Thoracic aorta (tissue), 2 donors: Measurements from ENCODE around the gene MAFG. TPM values are rescaled to one million over a fixed set of nuclear protein-coding genes. Genes with fewer than 3 reads are reported as not detected.

ENCODE experiments used
- ATAC-seq: fragments of 150-250 bp; one replicate; pipeline ENCODE4 v1.8.0; 2017; ENCODE audit warnings: low read depth; ENCODE audit not compliant: insufficient number of reproducible peaks, low FRiP score
- DNase-seq: peaks from one replicate; pipeline ENCODE4 v3.0.0-alpha.2; 2020; ENCODE audit warnings: low spot score
- H3K27ac ChIP-seq, 2 donors: fragments of 200-600 bp; sonication (generic); 1 replicate in 1 of 2; 2 replicates in 1 of 2; pipeline ENCODE4 v1.5.1; 2016; ENCODE audit warnings: mild to moderate bottlenecking in 2 of 2, moderate library complexity in 2 of 2
- H3K27me3 ChIP-seq: fragments of 200-600 bp; sonication (generic); replicated peaks from 2 replicates; pipeline ENCODE4 v1.6.0; 2016; ENCODE audit warnings: mild to moderate bottlenecking; ENCODE audit not compliant: insufficient read depth
- H3K36me3 ChIP-seq: fragments of 200-600 bp; sonication (generic); one replicate; pipeline ENCODE4 v1.5.1; 2016
- H3K4me1 ChIP-seq, 2 donors: fragments of 200-600 bp; sonication (generic); 1 replicate in 1 of 2; 2 replicates in 1 of 2; pipeline versions ENCODE4 v1.5.1 to v1.6.0; 2016; ENCODE audit warnings: low read depth in 2 of 2, mild to moderate bottlenecking in 1 of 2; ENCODE audit not compliant: control insufficient read depth in 1 of 2
- H3K4me3 ChIP-seq: fragments of 200-600 bp; sonication (generic); 2 replicates; pipeline ENCODE4 v1.5.1; 2016; ENCODE audit warnings: mild to moderate bottlenecking
- H3K9me3 ChIP-seq: fragments of 200-600 bp; sonication (generic); 2 replicates; pipeline ENCODE4 v1.5.1; 2016
- CTCF ChIP-seq: fragments of 200-600 bp; sonication (generic); IDR thresholded peaks from one replicate; pipeline ENCODE4 v1.5.1; 2019; ENCODE audit warnings: antibody characterized with exemption
- total RNA-seq, 2 donors: library from RNA; depleted of rRNA; stranded (reverse); fragments of >200 nt; gene quantifications; one replicate each; pipeline versions ENCODE4 v1.1.0 to v1.2.3, GENCODE V29; 2016

MAFG gene
- total RNA-seq, 2 donors from 2014 or later = 29.8 to 32.1 TPM

- Histone ChIP-seq H3K4me3 (no peak overlapping the region), H3K36me3 (peaks cover 44% of the 10 kb centered on the region), H3K4me1 (peaks cover 9 to 13% of the 10 kb centered on the region in 2 donors), H3K27ac (no peak overlapping the region), H3K27me3 (no peaks in the 10 kb centered on the region), H3K9me3 (no peaks in the 10 kb centered on the region)
- ATAC-seq = no peak
- TF ChIP-seq CTCF = no peak
- no peak for DNase-seq
Observed at GRCh38 chr17:81898029-81898866, 29.3 kb downstream of the MAFG start.

DNA sequence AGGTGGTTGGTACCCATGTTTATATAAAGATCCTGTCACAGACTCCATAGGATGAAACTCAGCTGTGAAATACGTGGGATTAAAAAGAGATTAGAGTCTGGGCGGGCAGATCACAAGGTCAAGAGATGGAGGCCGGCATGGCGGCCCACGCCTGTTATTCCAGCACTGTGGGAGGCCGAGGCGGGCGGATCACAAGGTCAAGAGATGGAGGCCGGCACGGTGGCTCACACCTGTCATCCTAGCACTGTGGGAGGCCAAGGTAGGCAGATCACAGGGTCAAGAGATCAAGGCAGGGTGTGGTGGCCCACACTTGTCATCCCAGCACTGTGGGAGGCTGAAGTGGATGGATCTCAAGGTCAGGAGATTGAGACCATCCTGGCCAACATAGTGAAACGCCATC, 32.1 kb downstream of the MAFG start:
- Histone ChIP-seq H3K27me3 (no peaks in the 10 kb centered on the region), H3K4me1 (peaks cover 5 to 14% of the 10 kb centered on the region in 2 donors), H3K4me3 (no peak overlapping the region), H3K9me3 (no peaks in the 10 kb centered on the region), H3K27ac (no peak overlapping the region), H3K36me3 (peaks cover 43% of the 10 kb centered on the region)
- DNase-seq = no peak
- no peak for TF ChIP-seq CTCF
- ATAC-seq = no peak

DNA sequence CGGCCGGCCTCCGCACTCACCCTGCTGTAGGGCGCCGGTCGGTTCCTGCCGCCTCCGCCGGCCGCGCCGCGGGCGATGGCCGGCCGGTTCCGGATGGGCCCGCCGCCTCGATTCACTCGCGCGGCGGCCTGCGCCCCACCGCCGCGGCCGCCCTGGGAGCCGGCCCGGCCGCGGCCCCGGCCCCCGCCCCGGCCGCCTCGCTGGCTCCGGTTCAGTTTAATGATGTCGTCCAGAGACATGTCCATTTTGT, 36.3 kb downstream of the MAFG start:
- Histone ChIP-seq H3K4me3 (peak overlapping the region; percentile 97), H3K36me3 (peaks cover 46% of the 10 kb centered on the region), H3K9me3 (no peaks in the 10 kb centered on the region), H3K27ac (peak overlapping the region; percentile 73 to 91), H3K4me1 (peaks cover 8 to 26% of the 10 kb centered on the region in 2 donors), H3K27me3 (no peaks in the 10 kb centered on the region)
- ATAC-seq (no peak), DNase-seq (no peak)
- no peak for TF ChIP-seq CTCF

DNA sequence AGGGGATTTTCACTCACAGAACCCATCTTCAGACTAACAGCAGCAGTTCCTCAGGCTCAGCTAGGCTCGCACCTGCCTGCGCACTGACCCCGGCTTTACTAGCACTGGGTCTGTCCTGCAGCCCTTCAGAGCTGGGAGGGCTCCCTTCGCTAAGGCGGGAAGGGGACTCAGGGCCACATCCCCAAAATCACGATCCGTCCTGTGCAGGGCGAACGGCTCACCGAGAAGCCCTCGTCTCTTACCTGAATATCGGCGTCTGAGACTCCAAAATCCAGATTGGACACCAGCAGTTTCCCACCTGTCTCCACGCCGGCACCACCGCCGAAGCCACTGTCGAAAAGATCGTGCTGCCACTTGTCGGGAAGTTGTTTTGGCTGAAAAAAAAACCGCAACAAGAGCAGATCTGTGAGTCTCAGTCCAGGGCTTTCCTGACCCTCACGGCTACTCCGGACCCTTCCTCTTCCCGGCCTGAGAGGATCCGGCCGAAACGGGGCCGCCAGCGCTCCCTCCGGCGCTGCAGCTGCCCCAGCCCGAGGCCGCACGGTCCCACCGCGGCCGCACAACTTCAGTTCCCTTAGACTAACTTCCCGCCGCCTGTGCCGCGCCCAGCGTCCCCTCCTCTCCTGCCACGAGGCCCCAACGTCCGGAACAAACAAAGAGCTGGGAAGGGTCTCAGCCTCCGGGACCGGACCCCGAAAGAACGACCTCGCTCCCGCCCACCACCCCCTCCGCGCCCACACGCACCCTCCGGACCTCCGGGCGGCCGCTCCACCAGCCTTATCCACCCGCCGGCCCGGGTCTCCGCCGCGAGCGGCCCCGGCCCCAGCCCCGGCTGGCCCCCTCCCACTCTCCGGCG, 36.9 kb downstream of the MAFG start:
- Histone ChIP-seq H3K27ac (peak overlapping the region; percentile 73 to 91), H3K9me3 (no peaks in the 10 kb centered on the region), H3K27me3 (no peaks in the 10 kb centered on the region), H3K36me3 (peaks cover 45% of the 10 kb centered on the region), H3K4me3 (peak overlapping the region; percentile 97), H3K4me1 (peaks cover 8 to 26% of the 10 kb centered on the region in 2 donors)
- DNase-seq (no peak), ATAC-seq (no peak)
- TF ChIP-seq CTCF = no peak

DNA sequence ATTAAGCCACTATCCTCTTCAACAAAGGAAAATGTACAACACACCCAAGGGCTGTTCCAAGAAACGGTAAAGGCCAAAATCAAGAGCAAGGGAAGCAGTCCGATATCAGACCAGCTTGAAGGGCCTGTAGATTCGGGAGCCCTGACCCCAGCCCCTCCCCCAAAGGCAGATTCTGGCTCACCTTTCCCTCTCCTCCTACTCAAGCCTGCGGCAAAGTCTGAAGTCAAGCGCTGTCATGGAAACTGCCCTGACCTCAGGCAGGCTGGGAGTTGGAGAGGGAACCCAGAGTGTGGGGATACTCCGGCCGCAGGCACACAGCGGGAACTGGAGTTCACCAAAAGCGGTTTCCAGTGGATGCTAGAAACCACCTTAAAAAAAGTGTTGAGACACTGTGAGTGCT, 37.9 kb downstream of the MAFG start:
- Histone ChIP-seq H3K27me3 (no peaks in the 10 kb centered on the region), H3K9me3 (no peaks in the 10 kb centered on the region), H3K4me1 (peaks cover 8 to 33% of the 10 kb centered on the region in 2 donors), H3K36me3 (peaks cover 38% of the 10 kb centered on the region), H3K4me3 (no peak overlapping the region), H3K27ac (no peak overlapping the region)
- TF ChIP-seq CTCF = no peak
- DNase-seq (no peak), ATAC-seq (no peak)
